Omental fat pad (tissue), 4 donors: ENCODE data around the gene AGMO. TPM values are rescaled to one million over a fixed set of nuclear protein-coding genes. Genes with fewer than 3 reads are reported as not detected.

Experiments
- ATAC-seq: fragments of 150-250 bp; one replicate; pipeline ENCODE4 v1.9.1; 2016; ENCODE audit warnings: mild to moderate bottlenecking, moderate library complexity; ENCODE audit not compliant: low FRiP score
- DNase-seq: peaks from one replicate; pipeline ENCODE4 v3.0.0-alpha.2; 2019; ENCODE audit warnings: low spot score
- CTCF ChIP-seq, 3 donors: fragments of 450-650 bp; IDR thresholded peaks; one replicate each; pipeline ENCODE4 v1.5.1; 2016 to 2017; ENCODE audit warnings: antibody characterized with exemption in 3 of 3, mild to moderate bottlenecking in 3 of 3, moderate library complexity in 2 of 3
- total RNA-seq, 4 donors: library from RNA; depleted of rRNA; stranded (reverse); fragments of >200 nt; gene quantifications; one replicate each; pipeline ENCODE4 v1.1.0, GENCODE V29; 2016

Gene AGMO
- total RNA-seq, 4 donors from 2014 or later: 2.2 to 21.1 (median 3.9) TPM

GRCh38 chr7:15197042-15197977, 364.5 kb downstream of the AGMO start:
- TF ChIP-seq CTCF (IDR thresholded peaks at IDR 0.05): no peak
- ATAC-seq (no peak), DNase-seq (no peak)

- ATAC-seq (no peak), DNase-seq (no peak)
- TF ChIP-seq CTCF (IDR thresholded peaks at IDR 0.05): no peak
These were observed 383.8 kb downstream of the AGMO start for GRCh38 chr7:15178065-15178464.

GRCh38 chr7:15176089-15176488, 385.7 kb downstream of the AGMO start:
- DNase-seq (no peak), ATAC-seq (no peak)
- TF ChIP-seq CTCF (IDR thresholded peaks at IDR 0.05): no peak

DNA sequence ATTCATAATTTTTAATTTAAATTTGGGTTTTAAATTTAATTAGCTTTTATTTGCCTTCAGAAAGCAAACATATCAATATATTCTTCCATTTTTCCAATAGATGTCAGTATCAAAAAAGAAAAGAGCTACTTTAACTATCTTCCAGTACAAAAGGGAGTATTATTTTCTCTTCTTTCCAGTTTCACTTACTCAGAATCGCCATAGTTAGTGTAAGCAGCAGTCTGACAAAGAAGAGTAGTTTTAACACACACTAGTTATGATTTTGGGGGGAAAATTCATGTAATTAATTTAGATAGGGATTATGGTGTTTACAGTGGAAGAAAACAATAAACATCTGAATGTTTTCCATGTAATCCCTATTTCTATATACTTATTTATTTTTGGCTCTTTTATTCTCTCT, 386.7 kb downstream of the AGMO start:
- no peak for TF ChIP-seq CTCF (IDR thresholded peaks at IDR 0.05)
- DNase-seq (no peak), ATAC-seq (no peak)

DNA sequence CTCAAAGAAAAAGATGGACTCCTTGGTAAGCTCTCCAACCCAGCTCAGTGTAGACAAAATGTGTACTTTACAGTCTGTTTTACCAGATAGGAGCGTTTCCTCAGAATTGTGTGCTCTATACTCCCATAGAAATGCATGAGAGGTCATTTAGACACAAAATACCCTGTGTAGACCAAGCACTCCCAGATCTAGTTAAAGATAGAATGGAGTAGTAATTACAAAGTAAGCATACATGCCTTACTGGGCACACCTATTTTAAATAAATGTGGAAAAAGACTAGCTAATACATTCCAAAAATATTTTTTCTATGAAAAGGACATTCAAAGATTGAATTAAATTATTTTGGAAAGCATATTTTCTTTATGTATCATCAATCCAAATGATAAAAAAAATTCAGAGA, 387.3 kb downstream of the AGMO start:
- ATAC-seq (no peak), DNase-seq (no peak)

DNA sequence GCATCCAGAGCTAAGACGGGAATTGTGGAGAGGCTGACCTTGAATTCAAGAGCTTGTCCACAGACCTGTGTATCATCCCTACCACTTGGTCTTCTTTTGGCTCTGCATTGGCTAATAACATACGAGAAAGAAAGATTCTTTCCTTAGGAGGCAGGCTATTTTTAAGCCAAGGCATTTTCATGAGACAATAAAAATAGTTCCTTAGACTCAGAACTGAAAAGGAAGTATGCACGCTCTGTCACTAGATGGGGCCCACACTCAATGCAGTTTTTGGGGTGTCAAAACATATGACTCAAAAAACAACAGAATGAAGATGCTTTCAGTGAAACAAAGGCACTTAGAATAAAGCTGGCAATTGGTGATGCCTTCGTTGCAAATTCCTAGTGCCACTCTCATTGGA, 393.3 kb downstream of the AGMO start:
- TF ChIP-seq CTCF (IDR thresholded peaks at IDR 0.05): no peak
- no peak for ATAC-seq
- DNase-seq: no peak

More for the DNA sequence above, 387.3 kb downstream of the AGMO start:
- TF ChIP-seq CTCF (IDR thresholded peaks at IDR 0.05): no peak

GRCh38 chr7:15167912-15168311, 393.9 kb downstream of the AGMO start:
- DNase-seq (no peak), ATAC-seq (no peak)
- no peak for TF ChIP-seq CTCF (IDR thresholded peaks at IDR 0.05)
